ENCODE results near the gene MCTP1.

DNA sequence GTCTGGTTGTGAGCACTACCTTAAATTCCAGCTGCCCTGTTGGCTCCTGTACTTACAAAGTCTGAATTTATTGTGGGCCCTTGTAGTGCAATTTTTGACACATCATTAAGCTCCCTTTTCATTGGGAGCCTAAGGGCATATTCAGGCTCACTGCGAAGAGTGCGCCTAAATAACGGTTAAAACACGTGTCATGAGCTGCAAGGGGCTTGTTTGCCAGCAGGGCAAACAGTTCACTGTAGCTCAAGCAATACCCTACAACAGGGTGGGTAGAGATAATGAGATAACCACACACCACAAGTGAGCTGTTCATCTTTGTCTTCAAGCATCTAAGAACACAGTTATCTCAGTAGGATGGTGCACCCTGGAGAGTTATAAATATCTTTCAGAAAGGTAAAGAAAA, 452.2 kb downstream of the MCTP1 start:
- TF ChIP-seq, protein P1, sequence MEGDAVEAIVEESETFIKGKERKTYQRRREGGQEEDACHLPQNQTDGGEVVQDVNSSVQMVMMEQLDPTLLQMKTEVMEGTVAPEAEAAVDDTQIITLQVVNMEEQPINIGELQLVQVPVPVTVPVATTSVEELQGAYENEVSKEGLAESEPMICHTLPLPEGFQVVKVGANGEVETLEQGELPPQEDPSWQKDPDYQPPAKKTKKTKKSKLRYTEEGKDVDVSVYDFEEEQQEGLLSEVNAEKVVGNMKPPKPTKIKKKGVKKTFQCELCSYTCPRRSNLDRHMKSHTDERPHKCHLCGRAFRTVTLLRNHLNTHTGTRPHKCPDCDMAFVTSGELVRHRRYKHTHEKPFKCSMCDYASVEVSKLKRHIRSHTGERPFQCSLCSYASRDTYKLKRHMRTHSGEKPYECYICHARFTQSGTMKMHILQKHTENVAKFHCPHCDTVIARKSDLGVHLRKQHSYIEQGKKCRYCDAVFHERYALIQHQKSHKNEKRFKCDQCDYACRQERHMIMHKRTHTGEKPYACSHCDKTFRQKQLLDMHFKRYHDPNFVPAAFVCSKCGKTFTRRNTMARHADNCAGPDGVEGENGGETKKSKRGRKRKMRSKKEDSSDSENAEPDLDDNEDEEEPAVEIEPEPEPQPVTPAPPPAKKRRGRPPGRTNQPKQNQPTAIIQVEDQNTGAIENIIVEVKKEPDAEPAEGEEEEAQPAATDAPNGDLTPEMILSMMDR (IDR thresholded peaks at IDR 0.05 in 2 of 3, conservative IDR thresholded peaks at IDR 0.05 in 1 of 3; ENCODE audit: control insufficient read depth in 2 of 3, extremely low read depth in 1 of 3, insufficient read depth in 1 of 3, low read depth in 3 of 3, low read length in 3 of 3), result no peak
- TF ChIP-seq, protein P2, sequence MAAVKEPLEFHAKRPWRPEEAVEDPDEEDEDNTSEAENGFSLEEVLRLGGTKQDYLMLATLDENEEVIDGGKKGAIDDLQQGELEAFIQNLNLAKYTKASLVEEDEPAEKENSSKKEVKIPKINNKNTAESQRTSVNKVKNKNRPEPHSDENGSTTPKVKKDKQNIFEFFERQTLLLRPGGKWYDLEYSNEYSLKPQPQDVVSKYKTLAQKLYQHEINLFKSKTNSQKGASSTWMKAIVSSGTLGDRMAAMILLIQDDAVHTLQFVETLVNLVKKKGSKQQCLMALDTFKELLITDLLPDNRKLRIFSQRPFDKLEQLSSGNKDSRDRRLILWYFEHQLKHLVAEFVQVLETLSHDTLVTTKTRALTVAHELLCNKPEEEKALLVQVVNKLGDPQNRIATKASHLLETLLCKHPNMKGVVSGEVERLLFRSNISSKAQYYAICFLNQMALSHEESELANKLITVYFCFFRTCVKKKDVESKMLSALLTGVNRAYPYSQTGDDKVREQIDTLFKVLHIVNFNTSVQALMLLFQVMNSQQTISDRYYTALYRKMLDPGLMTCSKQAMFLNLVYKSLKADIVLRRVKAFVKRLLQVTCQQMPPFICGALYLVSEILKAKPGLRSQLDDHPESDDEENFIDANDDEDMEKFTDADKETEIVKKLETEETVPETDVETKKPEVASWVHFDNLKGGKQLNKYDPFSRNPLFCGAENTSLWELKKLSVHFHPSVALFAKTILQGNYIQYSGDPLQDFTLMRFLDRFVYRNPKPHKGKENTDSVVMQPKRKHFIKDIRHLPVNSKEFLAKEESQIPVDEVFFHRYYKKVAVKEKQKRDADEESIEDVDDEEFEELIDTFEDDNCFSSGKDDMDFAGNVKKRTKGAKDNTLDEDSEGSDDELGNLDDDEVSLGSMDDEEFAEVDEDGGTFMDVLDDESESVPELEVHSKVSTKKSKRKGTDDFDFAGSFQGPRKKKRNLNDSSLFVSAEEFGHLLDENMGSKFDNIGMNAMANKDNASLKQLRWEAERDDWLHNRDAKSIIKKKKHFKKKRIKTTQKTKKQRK (IDR thresholded peaks at IDR 0.05; ENCODE audit: low read depth, low read length), result no peak
- TF ChIP-seq, protein P3, sequence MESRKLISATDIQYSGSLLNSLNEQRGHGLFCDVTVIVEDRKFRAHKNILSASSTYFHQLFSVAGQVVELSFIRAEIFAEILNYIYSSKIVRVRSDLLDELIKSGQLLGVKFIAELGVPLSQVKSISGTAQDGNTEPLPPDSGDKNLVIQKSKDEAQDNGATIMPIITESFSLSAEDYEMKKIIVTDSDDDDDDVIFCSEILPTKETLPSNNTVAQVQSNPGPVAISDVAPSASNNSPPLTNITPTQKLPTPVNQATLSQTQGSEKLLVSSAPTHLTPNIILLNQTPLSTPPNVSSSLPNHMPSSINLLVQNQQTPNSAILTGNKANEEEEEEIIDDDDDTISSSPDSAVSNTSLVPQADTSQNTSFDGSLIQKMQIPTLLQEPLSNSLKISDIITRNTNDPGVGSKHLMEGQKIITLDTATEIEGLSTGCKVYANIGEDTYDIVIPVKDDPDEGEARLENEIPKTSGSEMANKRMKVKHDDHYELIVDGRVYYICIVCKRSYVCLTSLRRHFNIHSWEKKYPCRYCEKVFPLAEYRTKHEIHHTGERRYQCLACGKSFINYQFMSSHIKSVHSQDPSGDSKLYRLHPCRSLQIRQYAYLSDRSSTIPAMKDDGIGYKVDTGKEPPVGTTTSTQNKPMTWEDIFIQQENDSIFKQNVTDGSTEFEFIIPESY (IDR thresholded peaks at IDR 0.05), result no peak
- no peak for TF ChIP-seq TBL1XR1 (IDR thresholded peaks at IDR 0.05; ENCODE audit: low read depth, low read length)
- TF ChIP-seq, protein P4, sequence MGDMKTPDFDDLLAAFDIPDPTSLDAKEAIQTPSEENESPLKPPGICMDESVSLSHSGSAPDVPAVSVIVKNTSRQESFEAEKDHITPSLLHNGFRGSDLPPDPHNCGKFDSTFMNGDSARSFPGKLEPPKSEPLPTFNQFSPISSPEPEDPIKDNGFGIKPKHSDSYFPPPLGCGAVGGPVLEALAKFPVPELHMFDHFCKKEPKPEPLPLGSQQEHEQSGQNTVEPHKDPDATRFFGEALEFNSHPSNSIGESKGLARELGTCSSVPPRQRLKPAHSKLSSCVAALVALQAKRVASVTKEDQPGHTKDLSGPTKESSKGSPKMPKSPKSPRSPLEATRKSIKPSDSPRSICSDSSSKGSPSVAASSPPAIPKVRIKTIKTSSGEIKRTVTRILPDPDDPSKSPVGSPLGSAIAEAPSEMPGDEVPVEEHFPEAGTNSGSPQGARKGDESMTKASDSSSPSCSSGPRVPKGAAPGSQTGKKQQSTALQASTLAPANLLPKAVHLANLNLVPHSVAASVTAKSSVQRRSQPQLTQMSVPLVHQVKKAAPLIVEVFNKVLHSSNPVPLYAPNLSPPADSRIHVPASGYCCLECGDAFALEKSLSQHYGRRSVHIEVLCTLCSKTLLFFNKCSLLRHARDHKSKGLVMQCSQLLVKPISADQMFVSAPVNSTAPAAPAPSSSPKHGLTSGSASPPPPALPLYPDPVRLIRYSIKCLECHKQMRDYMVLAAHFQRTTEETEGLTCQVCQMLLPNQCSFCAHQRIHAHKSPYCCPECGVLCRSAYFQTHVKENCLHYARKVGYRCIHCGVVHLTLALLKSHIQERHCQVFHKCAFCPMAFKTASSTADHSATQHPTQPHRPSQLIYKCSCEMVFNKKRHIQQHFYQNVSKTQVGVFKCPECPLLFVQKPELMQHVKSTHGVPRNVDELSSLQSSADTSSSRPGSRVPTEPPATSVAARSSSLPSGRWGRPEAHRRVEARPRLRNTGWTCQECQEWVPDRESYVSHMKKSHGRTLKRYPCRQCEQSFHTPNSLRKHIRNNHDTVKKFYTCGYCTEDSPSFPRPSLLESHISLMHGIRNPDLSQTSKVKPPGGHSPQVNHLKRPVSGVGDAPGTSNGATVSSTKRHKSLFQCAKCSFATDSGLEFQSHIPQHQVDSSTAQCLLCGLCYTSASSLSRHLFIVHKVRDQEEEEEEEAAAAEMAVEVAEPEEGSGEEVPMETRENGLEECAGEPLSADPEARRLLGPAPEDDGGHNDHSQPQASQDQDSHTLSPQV (IDR thresholded peaks at IDR 0.05), result no peak
- no peak for TF ChIP-seq ZNF217 (IDR thresholded peaks at IDR 0.05)
- no peak for TF ChIP-seq GABPA (IDR thresholded peaks at IDR 0.05; ENCODE audit: low read depth)
- no peak for TF ChIP-seq KDM1A (IDR thresholded peaks at IDR 0.05; ENCODE audit: borderline replicate concordance)
- TF ChIP-seq POLR2A (IDR thresholded peaks at IDR 0.05; ENCODE audit: low read depth, low read length), result no peak
- TF ChIP-seq ZNF274 (IDR thresholded peaks at IDR 0.05; ENCODE audit: insufficient read depth, insufficient read length), result no peak
- no peak for TF ChIP-seq RFX5 (IDR thresholded peaks at IDR 0.05; ENCODE audit: low read depth, low read length)
- TF ChIP-seq, protein P5, sequence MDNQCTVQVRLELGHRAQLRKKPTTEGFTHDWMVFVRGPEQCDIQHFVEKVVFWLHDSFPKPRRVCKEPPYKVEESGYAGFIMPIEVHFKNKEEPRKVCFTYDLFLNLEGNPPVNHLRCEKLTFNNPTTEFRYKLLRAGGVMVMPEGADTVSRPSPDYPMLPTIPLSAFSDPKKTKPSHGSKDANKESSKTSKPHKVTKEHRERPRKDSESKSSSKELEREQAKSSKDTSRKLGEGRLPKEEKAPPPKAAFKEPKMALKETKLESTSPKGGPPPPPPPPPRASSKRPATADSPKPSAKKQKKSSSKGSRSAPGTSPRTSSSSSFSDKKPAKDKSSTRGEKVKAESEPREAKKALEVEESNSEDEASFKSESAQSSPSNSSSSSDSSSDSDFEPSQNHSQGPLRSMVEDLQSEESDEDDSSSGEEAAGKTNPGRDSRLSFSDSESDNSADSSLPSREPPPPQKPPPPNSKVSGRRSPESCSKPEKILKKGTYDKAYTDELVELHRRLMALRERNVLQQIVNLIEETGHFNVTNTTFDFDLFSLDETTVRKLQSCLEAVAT (IDR thresholded peaks at IDR 0.05), result no peak
- no peak for TF ChIP-seq HDAC2 (IDR thresholded peaks at IDR 0.05)

All from GM12878 (cell line).